Stimulated activated CD4-positive, alpha-beta T cell treated with anti-CD3 and anti-CD28 coated beads, Interleukin-12 subunit alpha, Interleukin-12 subunit beta, amount 100 ng/mL, for 24 hours (primary cell): ENCODE measurements around the gene TNC.
"Not testable (repeated sequence)": the region's sequence is repeated elsewhere in the genome, so short reads cannot be mapped to it uniquely, and the experiment has no call there.

Source experiments
- DNase-seq, 2 experiments: peaks; one replicate each; pipeline ENCODE4 v3.0.0-alpha.2; 2020; ENCODE audit warnings: low read depth in 2 of 2

TNC gene

GRCh38 chr9:115135821-115136778 lies 18.1 kb upstream of the TNC start:
- no peak for DNase-seq

GRCh38 chr9:115134941-115135340 lies 17.0 kb upstream of the TNC start:
- no peak for DNase-seq

- DNase-seq: no peak
Observed at GRCh38 chr9:115133649-115134048, 15.7 kb upstream of the TNC start.

GRCh38 chr9:115132648-115133047 lies 14.7 kb upstream of the TNC start:
- no peak for DNase-seq

GRCh38 chr9:115130176-115130575 lies 12.2 kb upstream of the TNC start:
- no peak for DNase-seq

- DNase-seq: not testable (repeated sequence)
Observed at GRCh38 chr9:115128726-115129125, 10.8 kb upstream of the TNC start.

GRCh38 chr9:115127191-115127817 lies 9.3 kb upstream of the TNC start:
- no peak for DNase-seq

- DNase-seq: no peak
Observed at GRCh38 chr9:115126404-115126803, 8.4 kb upstream of the TNC start.

- no peak for DNase-seq
Observed at GRCh38 chr9:115122937-115123336, 5.0 kb upstream of the TNC start.

- DNase-seq: no peak
Observed at GRCh38 chr9:115121181-115121580, 3.2 kb upstream of the TNC start.

- no peak for DNase-seq
Observed at GRCh38 chr9:115118879-115119218, 892 bp upstream of the TNC start.

- no peak for DNase-seq
Observed at GRCh38 chr9:115116421-115117284, 1.3 kb downstream of the TNC start.

- no peak for DNase-seq
Observed at GRCh38 chr9:115115924-115116323, 2.0 kb downstream of the TNC start.

- no peak for DNase-seq
Observed at GRCh38 chr9:115115117-115115880, 2.7 kb downstream of the TNC start.

GRCh38 chr9:115114546-115114945 lies 3.4 kb downstream of the TNC start:
- DNase-seq: no peak

- DNase-seq: no peak
Observed at GRCh38 chr9:115114084-115114483, 3.9 kb downstream of the TNC start.

- DNase-seq: no peak
Observed at GRCh38 chr9:115111874-115112273, 6.1 kb downstream of the TNC start.

- DNase-seq: no peak
Observed at GRCh38 chr9:115109486-115109885, 8.5 kb downstream of the TNC start.

GRCh38 chr9:115107701-115108100 lies 10.3 kb downstream of the TNC start:
- no peak for DNase-seq

GRCh38 chr9:115106642-115107041 lies 11.3 kb downstream of the TNC start:
- no peak for DNase-seq

- no peak for DNase-seq
Observed at GRCh38 chr9:115106001-115106400, 12.0 kb downstream of the TNC start.

GRCh38 chr9:115104908-115105307 lies 13.0 kb downstream of the TNC start:
- DNase-seq: no peak
